IMR-90 (cell line): ENCODE data around the gene GCSAM. TPM values are rescaled to one million over a fixed set of nuclear protein-coding genes. Genes with fewer than 3 reads are reported as not detected.

ENCODE experiments used
- ATAC-seq: fragments of 200-7000 bp; cut with Tn5 transposase; 2 replicates; pipeline ENCODE4 v1.9.1; 2020; ENCODE audit warnings: low read depth, mild to moderate bottlenecking, moderate library complexity
- BruUV-seq: library from RNA; stranded (reverse); fragments of 400-500 nt; replicated peaks from 2 replicates; lab custom pipeline; 2021; lab: Mats Ljungman, UMichigan
- CTCF ChIA-PET: fragments of 300-600 bp; formaldehyde crosslinking; extraction: SDS; loops from one replicate; lab custom pipeline; 2021; ENCODE audit warnings: antibody characterized with exemption; lab: Yijun Ruan, JAX
- POLR2A ChIA-PET: fragments of 300-600 bp; sonication (Branson Sonifier 250); formaldehyde crosslinking; loops from one replicate; lab custom pipeline; 2022; ENCODE audit warnings: antibody characterized with exemption; ENCODE audit not compliant: unreplicated experiment; lab: Charles Lee
- DNase-seq: peaks from one replicate; pipeline ENCODE4 v3.0.0; 2013
- H2AFZ ChIP-seq: replicated peaks from 2 replicates; pipeline ENCODE3; 2013; ENCODE audit warnings: low read length, mild to moderate bottlenecking; ENCODE audit not compliant: poor library complexity
- H2AK5ac ChIP-seq: 2 replicates; pipeline ENCODE4 v1.6.1; 2013; ENCODE audit warnings: low read depth, low read length, inconsistent platforms
- H2AK9ac ChIP-seq: replicated peaks from 2 replicates; pipeline ENCODE3; 2013; ENCODE audit warnings: mild to moderate bottlenecking, low read depth, low read length, moderate library complexity; ENCODE audit not compliant: poor library complexity
- H2BK120ac ChIP-seq: 2 replicates; pipeline ENCODE4 v1.6.1; 2013; ENCODE audit warnings: low read depth, low read length, inconsistent platforms
- H2BK15ac ChIP-seq: 3 replicates; pipeline ENCODE4 v1.6.1; 2013; ENCODE audit warnings: low read depth, low read length, inconsistent platforms
- H2BK20ac ChIP-seq: 2 replicates; pipeline ENCODE4 v1.6.1; 2013; ENCODE audit warnings: low read depth, mild to moderate bottlenecking, inconsistent platforms, low read length, moderate library complexity
- H2BK5ac ChIP-seq: 2 replicates; pipeline ENCODE4 v1.6.1; 2013; ENCODE audit warnings: mild to moderate bottlenecking, low read depth, low read length, inconsistent platforms; ENCODE audit not compliant: poor library complexity, severe bottlenecking
- H3K14ac ChIP-seq: replicated peaks from 2 replicates; pipeline ENCODE4 v1.6.1; 2013; ENCODE audit warnings: low read depth, low read length, inconsistent platforms
- H3K18ac ChIP-seq: 2 replicates; pipeline ENCODE4 v1.6.1; 2013; ENCODE audit warnings: low read depth, low read length, control low read depth
- H3K23ac ChIP-seq: 2 replicates; pipeline ENCODE4 v1.6.1; 2013; ENCODE audit warnings: low read depth, low read length, inconsistent platforms
- H3K27ac ChIP-seq: 2 replicates; pipeline ENCODE4 v1.5.1; 2013; ENCODE audit warnings: mild to moderate bottlenecking, control low read depth, low read length; ENCODE audit not compliant: insufficient read depth
- H3K27me3 ChIP-seq: 2 replicates; pipeline ENCODE4 v1.6.1; 2013; ENCODE audit warnings: low read length; ENCODE audit not compliant: control insufficient read depth, insufficient read depth
- H3K36me3 ChIP-seq: 2 replicates; pipeline ENCODE4 v1.6.1; 2013; ENCODE audit warnings: low read length, mixed read lengths; ENCODE audit not compliant: control insufficient read depth, insufficient read depth
- H3K4ac ChIP-seq: 2 replicates; pipeline ENCODE4 v1.6.1; 2013; ENCODE audit warnings: low read depth, low read length, inconsistent platforms
- H3K4me1 ChIP-seq: 2 replicates; pipeline ENCODE4 v1.6.1; 2013; ENCODE audit warnings: low read length, mixed read lengths; ENCODE audit not compliant: control insufficient read depth, insufficient read depth
- H3K4me2 ChIP-seq: 2 replicates; pipeline ENCODE4 v1.6.1; 2013; ENCODE audit warnings: low read depth, mild to moderate bottlenecking, control low read depth, low read length, moderate library complexity
- H3K4me3 ChIP-seq: 2 replicates; pipeline ENCODE4 v1.5.1; 2013; ENCODE audit warnings: low read depth, mild to moderate bottlenecking, control low read depth, low read length, moderate library complexity; ENCODE audit not compliant: insufficient read depth
- H3K56ac ChIP-seq: 2 replicates; pipeline ENCODE4 v1.6.1; 2013; ENCODE audit warnings: low read length, inconsistent platforms; ENCODE audit not compliant: insufficient read depth; ENCODE audit errors: extremely low read depth
- H3K79me1 ChIP-seq, 2 experiments: 2 replicates each; pipeline ENCODE4 v1.6.1; 2013; ENCODE audit warnings: low read length in 2 of 2, inconsistent platforms in 1 of 2, low read depth in 1 of 2
- H3K9ac ChIP-seq: 2 replicates; pipeline ENCODE4 v1.6.1; 2013; ENCODE audit warnings: low read depth, low read length, control low read depth
- H3K9me1 ChIP-seq: 2 replicates; pipeline ENCODE4 v1.6.1; 2013; ENCODE audit warnings: low read length, inconsistent platforms; ENCODE audit not compliant: insufficient read depth
- H3K9me3 ChIP-seq: 2 replicates; pipeline ENCODE4 v1.6.1; 2013; ENCODE audit warnings: low read length; ENCODE audit not compliant: control insufficient read depth, insufficient read depth
- H4K20me1 ChIP-seq: 2 replicates; pipeline ENCODE4 v1.6.1; 2013; ENCODE audit warnings: low read length, inconsistent platforms; ENCODE audit not compliant: insufficient read depth
- H4K5ac ChIP-seq: 2 replicates; pipeline ENCODE4 v1.6.1; 2013; ENCODE audit warnings: mild to moderate bottlenecking, low read depth, low read length, control low read depth
- H4K8ac ChIP-seq, 2 experiments: 2 replicates each; pipeline ENCODE4 v1.6.1; 2013; ENCODE audit warnings: low read depth in 2 of 2, low read length in 2 of 2, control low read depth in 1 of 2, inconsistent platforms in 1 of 2
- H4K91ac ChIP-seq: 2 replicates; pipeline ENCODE4 v1.6.1; 2013; ENCODE audit warnings: low read depth, low read length, inconsistent platforms; ENCODE audit not compliant: insufficient read depth
- BHLHE40 ChIP-seq: fragments of 150-350 bp; IDR thresholded peaks from 2 replicates; pipeline ENCODE4 v1.6.1; 2016; ENCODE audit warnings: mild to moderate bottlenecking, low read depth, low read length
- CHD1 ChIP-seq: IDR thresholded peaks from 2 replicates; pipeline ENCODE4 v1.6.1; 2012; ENCODE audit warnings: low read depth, low read length, improper control_type of control experiment
- CTCF ChIP-seq: conservative IDR thresholded peaks from 2 replicates; pipeline ENCODE4 v1.5.1; 2012; ENCODE audit warnings: mild to moderate bottlenecking, low read depth, low read length, improper control_type of control experiment
- ELK1 ChIP-seq: fragments of 150-350 bp; IDR thresholded peaks from 2 replicates; pipeline ENCODE4 v1.6.1; 2016; ENCODE audit warnings: low read depth, mild to moderate bottlenecking, low read length, moderate library complexity, borderline replicate concordance
- FOS ChIP-seq: fragments of 150-350 bp; IDR thresholded peaks from 2 replicates; pipeline ENCODE4 v1.6.1; 2016; ENCODE audit warnings: low read depth, low read length
- MAFK ChIP-seq: IDR thresholded peaks from 2 replicates; pipeline ENCODE4 v1.6.1; 2012; ENCODE audit warnings: low read depth, low read length, improper control_type of control experiment
- POLR2A ChIP-seq: IDR thresholded peaks from 2 replicates; pipeline ENCODE4 v1.6.1; 2012; ENCODE audit warnings: mild to moderate bottlenecking, low read depth, low read length
- RAD21 ChIP-seq: IDR thresholded peaks from 2 replicates; pipeline ENCODE4 v1.6.1; 2012; ENCODE audit warnings: low read length, improper control_type of control experiment
- RFX5 ChIP-seq: IDR thresholded peaks from 2 replicates; pipeline ENCODE4 v1.8.0; 2012; ENCODE audit warnings: low read depth, mild to moderate bottlenecking, low read length, moderate library complexity
- WGBS, 2 experiments: methylation state at CpG; one replicate each; pipeline versions ENCODE4 v1.1.5 to v1.1.7; 2013; ENCODE audit warnings: missing lambda C conversion rate in 2 of 2; ENCODE audit not compliant: insufficient read length in 1 of 2; ENCODE audit errors: extremely low coverage in 2 of 2; 5-methylcytosine and 5-hydroxymethylcytosine counted together
- dilution Hi-C: fragments of 300-500 bp; cut with HindIII; formaldehyde crosslinking; loops from one replicate; pipeline ENCODE4 v1.14.3; 2018; ENCODE audit warnings: low sequenced_read_pairs; ENCODE audit not compliant: unreplicated experiment
- in situ Hi-C: fragments of 300-500 bp; cut with MboI; formaldehyde crosslinking; loops from 3 replicates; pipeline ENCODE4 v1.14.3; 2019; ENCODE audit warnings: low sequenced_read_pairs, inconsistent platforms, mixed read lengths
- intact Hi-C: fragments of 100-400 bp; cut with micrococcal nuclease; formaldehyde crosslinking; loops from 2 replicates; pipeline ENCODE4 v1.10.0; 2022
- polyA plus RNA-seq, 3 experiments: library from polyadenylated mRNA; depleted of rRNA; stranded (reverse); fragments of >200 nt; gene quantifications; 2 replicates each; pipeline ENCODE4 v1.2.3, GENCODE V29; 2012; ENCODE audit warnings: low replicate concordance in 1 of 3
- total RNA-seq: library from RNA; depleted of rRNA; stranded (reverse); fragments of >200 nt; gene quantifications from 2 replicates; pipeline ENCODE4 v1.2.3, GENCODE V29; 2012

GCSAM gene
- total and polyA plus RNA-seq, 2 of the 4 experiments (the other 2 are of a cell fraction): not detected

GRCh38 chr3:112143689-112144088 lies 10.6 kb upstream of the GCSAM start:
- CTCF ChIA-PET: no interaction called here
- H3K27ac ChIP-seq: no peak overlapping the region
- no peak for ATAC-seq
- H3K9me3 ChIP-seq: no peaks in the 10 kb centered on the region
- H3K4me3 ChIP-seq: no peak overlapping the region
- no peak overlapping the region for H4K8ac ChIP-seq
- no peak overlapping the region for H4K5ac ChIP-seq
- H3K79me1 ChIP-seq: no peaks in the 10 kb centered on the region
- no peak overlapping the region for H3K9ac ChIP-seq
- intact Hi-C loops: no loop called here
- H2AK9ac ChIP-seq: no peak overlapping the region
- in situ Hi-C loops: loop anchor here (25.0 kb wide), 1 partner anchor 369 kb away; no protein-coding TSS in a partner anchor
- no peak overlapping the region for H3K4me2 ChIP-seq
- no peaks in the 10 kb centered on the region for H3K27me3 ChIP-seq
- TF ChIP-seq MAFK (no peak), CHD1 (no peak), POLR2A (no peak), RAD21 (no peak), ELK1 (no peak), FOS (no peak), CTCF (no peak), RFX5 (no peak), BHLHE40 (no peak)
- POLR2A ChIA-PET: no interaction called here
- no peaks in the 10 kb centered on the region for H3K9me1 ChIP-seq
- dilution Hi-C loops: no loop called here
- H3K14ac ChIP-seq: no peak overlapping the region
- H3K18ac ChIP-seq: no peak overlapping the region
- H3K56ac ChIP-seq: no peak overlapping the region
- H3K4me1 ChIP-seq: no peaks in the 10 kb centered on the region
- no peak for DNase-seq
- H2BK5ac ChIP-seq: no peak overlapping the region
- WGBS, 2 experiments: no CpG with 5 or more reads among the region's 1 CpG
- no peak overlapping the region for H2BK120ac ChIP-seq
- H2BK15ac ChIP-seq: no peak overlapping the region
- H4K20me1 ChIP-seq: no peaks in the 10 kb centered on the region
- no peak overlapping the region for H4K91ac ChIP-seq
- no peak overlapping the region for H2AK5ac ChIP-seq
- no peak overlapping the region for H3K23ac ChIP-seq
- H3K36me3 ChIP-seq: no peaks in the 10 kb centered on the region
- BruUV-seq: no TSS peak
- no peak overlapping the region for H3K4ac ChIP-seq
- no peak overlapping the region for H2BK20ac ChIP-seq
- H2AFZ ChIP-seq: no peak overlapping the region
